LNCaP clone FGC (cell line): Measurements from ENCODE around the gene CDC16.

ENCODE experiments used
- DNase-seq: peaks from one replicate; pipeline ENCODE4 v3.0.0-alpha.2; 2011; ENCODE audit warnings: low read depth
- H3K4me3 ChIP-seq: 2 replicates; pipeline ENCODE4 v1.5.1; 2011; ENCODE audit warnings: mild to moderate bottlenecking, low read depth, low read length, control low read depth
- CTCF ChIP-seq: IDR thresholded peaks from 2 replicates; pipeline ENCODE4 v1.5.1; 2012; ENCODE audit warnings: mild to moderate bottlenecking; ENCODE audit not compliant: control insufficient read depth, insufficient read depth; ENCODE audit errors: extremely low read depth

Gene CDC16

GRCh38 chr13:114321256-114321655, 86.6 kb downstream of the CDC16 start:
- TF ChIP-seq CTCF = no peak
- no peak for DNase-seq
- no peak overlapping the region for H3K4me3 ChIP-seq
